H1 (cell line): ENCODE measurements around the gene RBM42. TPM values are rescaled to one million over a fixed set of nuclear protein-coding genes. Genes with fewer than 3 reads are reported as not detected.

Experiments used
- CTCF ChIA-PET: fragments of 300-600 bp; sonication (Branson Sonifier 250); formaldehyde crosslinking; loops from one replicate; lab custom pipeline; 2021; ENCODE audit not compliant: partially characterized antibody; lab: Charles Lee
- POLR2A ChIA-PET: fragments of 300-600 bp; sonication (Branson Sonifier 250); formaldehyde crosslinking; loops from one replicate; lab custom pipeline; 2021; ENCODE audit warnings: inconsistent platforms; ENCODE audit not compliant: partially characterized antibody; lab: Charles Lee
- DNase-seq, 2 experiments: peaks; one replicate each; pipeline versions ENCODE4 v3.0.0 to v3.0.0-alpha.2; 2010 to 2022; ENCODE audit warnings: low spot score in 2 of 2, low read depth in 1 of 2, mixed read lengths in 1 of 2
- FAIRE-seq: peaks from 2 replicates; lab custom pipeline; 2011; peaks lifted over from hg19 to GRCh38; lab: Jason Lieb, UNC
- H2AFZ ChIP-seq: 2 replicates; pipeline ENCODE4 v1.8.1; 2012; ENCODE audit warnings: low read length, inconsistent platforms
- H2AK5ac ChIP-seq: 2 replicates; pipeline ENCODE4 v1.6.1; 2013; ENCODE audit warnings: low read depth, low read length
- H2BK120ac ChIP-seq: replicated peaks from 2 replicates; pipeline ENCODE3; 2013; ENCODE audit warnings: low read depth, low read length, inconsistent platforms
- H2BK12ac ChIP-seq: 2 replicates; pipeline ENCODE4 v1.6.1; 2013; ENCODE audit warnings: low read depth, low read length
- H2BK15ac ChIP-seq: 2 replicates; pipeline ENCODE4 v1.6.1; 2013; ENCODE audit warnings: low read length
- H2BK20ac ChIP-seq: 2 replicates; pipeline ENCODE4 v1.6.1; 2013; ENCODE audit warnings: low read length
- H2BK5ac ChIP-seq: 2 replicates; pipeline ENCODE4 v1.6.1; 2013; ENCODE audit warnings: low read depth, low read length
- H3K14ac ChIP-seq: 2 replicates; pipeline ENCODE4 v1.6.1; 2013; ENCODE audit warnings: inconsistent platforms; ENCODE audit not compliant: insufficient read length
- H3K18ac ChIP-seq: 2 replicates; pipeline ENCODE4 v1.6.1; 2013; ENCODE audit warnings: low read length; ENCODE audit errors: extremely low read depth
- H3K23ac ChIP-seq: 2 replicates; pipeline ENCODE4 v1.6.1; 2013; ENCODE audit warnings: inconsistent platforms; ENCODE audit not compliant: insufficient read length
- H3K23me2 ChIP-seq: 2 replicates; pipeline ENCODE4 v1.6.1; 2013; ENCODE audit warnings: low read depth, low read length
- H3K27ac ChIP-seq: 2 replicates; pipeline ENCODE4 v1.6.1; 2011; ENCODE audit warnings: low read depth, low read length, inconsistent platforms
- H3K27me3 ChIP-seq, 4 experiments: replicated peaks in 1 of 4; 1 replicate in 1 of 4; 2 replicates in 3 of 4; pipeline versions ENCODE4 v1.6.1 to v1.8.1; 2011 to 2013; ENCODE audit warnings: low read length in 3 of 4, mild to moderate bottlenecking in 3 of 4, inconsistent platforms in 2 of 4, mixed read lengths in 2 of 4, moderate library complexity in 1 of 4; ENCODE audit not compliant: control insufficient read depth in 3 of 4, insufficient read depth in 3 of 4; ENCODE audit errors: extremely low read depth in 1 of 4
- H3K36me3 ChIP-seq, 4 experiments: 2 replicates each; pipeline versions ENCODE4 v1.6.1 to v1.8.1; 2011 to 2013; ENCODE audit warnings: mild to moderate bottlenecking in 4 of 4, low read length in 3 of 4, moderate library complexity in 2 of 4, control low read depth in 1 of 4, inconsistent platforms in 1 of 4; ENCODE audit not compliant: insufficient read depth in 4 of 4, control insufficient read depth in 2 of 4
- H3K4ac ChIP-seq: replicated peaks from 2 replicates; pipeline ENCODE3; 2013; ENCODE audit warnings: low read length, low read depth, mixed read lengths, inconsistent platforms; ENCODE audit not compliant: insufficient read length
- H3K4me1 ChIP-seq, 4 experiments: replicated peaks in 1 of 4; 1 replicate in 1 of 4; 2 replicates in 3 of 4; pipeline versions ENCODE4 v1.6.1 to v1.8.1; 2011 to 2013; ENCODE audit warnings: low read length in 3 of 4, inconsistent platforms in 2 of 4, mixed read lengths in 1 of 4; ENCODE audit not compliant: insufficient read depth in 4 of 4, control insufficient read depth in 3 of 4
- H3K4me2 ChIP-seq, 2 experiments: 2 replicates each; pipeline versions ENCODE4 v1.6.1 to v1.8.1; 2011 to 2013; ENCODE audit warnings: low read depth in 2 of 2, low read length in 2 of 2, control low read depth in 1 of 2, inconsistent platforms in 1 of 2, mild to moderate bottlenecking in 1 of 2; ENCODE audit not compliant: insufficient read depth in 1 of 2
- H3K4me3 ChIP-seq, 4 experiments: fragments of 200-600, 300-600 bp in 1 of 4; sonication (generic), shearing (Covaris generic), sonication (Bioruptor Twin) in 1 of 4; 2 replicates each; pipeline versions ENCODE4 v1.5.1 to v1.8.1; 2011 to 2016; ENCODE audit warnings: low read length in 4 of 4, low read depth in 3 of 4, control low read depth in 2 of 4, inconsistent platforms in 2 of 4, mild to moderate bottlenecking in 2 of 4, mixed read lengths in 1 of 4, moderate library complexity in 1 of 4; ENCODE audit not compliant: insufficient read depth in 2 of 4; ENCODE audit errors: extremely low read depth in 1 of 4
- H3K56ac ChIP-seq: replicated peaks from 2 replicates; pipeline ENCODE3; 2013; ENCODE audit warnings: low read depth, mild to moderate bottlenecking, mixed read lengths, low read length, inconsistent platforms; ENCODE audit not compliant: insufficient read length
- H3K79me1 ChIP-seq: 2 replicates; pipeline ENCODE4 v1.6.1; 2013; ENCODE audit warnings: low read depth, low read length, control low read depth
- H3K79me2 ChIP-seq, 2 experiments: 2 replicates each; pipeline versions ENCODE4 v1.6.1 to v1.8.1; 2012 to 2013; ENCODE audit warnings: low read length in 2 of 2, mild to moderate bottlenecking in 2 of 2, inconsistent platforms in 1 of 2; ENCODE audit not compliant: insufficient read depth in 2 of 2, control insufficient read depth in 1 of 2
- H3K9ac ChIP-seq, 4 experiments: replicated peaks in 1 of 4; 1 replicate in 1 of 4; 2 replicates in 3 of 4; pipeline versions ENCODE4 v1.6.1 to v1.8.1; 2011 to 2013; ENCODE audit warnings: low read depth in 3 of 4, low read length in 3 of 4, control low read depth in 2 of 4, mild to moderate bottlenecking in 2 of 4, moderate library complexity in 2 of 4, inconsistent platforms in 1 of 4; ENCODE audit errors: extremely low read depth in 1 of 4
- H3K9me3 ChIP-seq, 2 experiments: 2 replicates each; pipeline versions ENCODE4 v1.6.1 to v1.8.1; 2012 to 2013; ENCODE audit warnings: mild to moderate bottlenecking in 2 of 2, moderate library complexity in 2 of 2, control low read depth in 1 of 2, inconsistent platforms in 1 of 2, low read depth in 1 of 2, low read length in 1 of 2, mixed read lengths in 1 of 2; ENCODE audit not compliant: insufficient read depth in 2 of 2
- H4K20me1 ChIP-seq, 2 experiments: replicated peaks in 1 of 2; 2 replicates each; pipeline versions ENCODE3 to v1.8.1; 2011 to 2013; ENCODE audit warnings: inconsistent platforms in 2 of 2, low read length in 2 of 2, mild to moderate bottlenecking in 1 of 2; ENCODE audit not compliant: insufficient read depth in 2 of 2, control insufficient read depth in 1 of 2
- H4K5ac ChIP-seq: 2 replicates; pipeline ENCODE4 v1.6.1; 2013; ENCODE audit warnings: low read length, low read depth, mixed read lengths, inconsistent platforms; ENCODE audit not compliant: insufficient read length
- H4K8ac ChIP-seq: 2 replicates; pipeline ENCODE4 v1.8.0; 2013; ENCODE audit warnings: mild to moderate bottlenecking, moderate library complexity, low read length, inconsistent platforms; ENCODE audit not compliant: insufficient read depth; ENCODE audit errors: extremely low read depth
- H4K91ac ChIP-seq: replicated peaks from 2 replicates; pipeline ENCODE3; 2013; ENCODE audit warnings: low read length, mixed read lengths, inconsistent platforms; ENCODE audit not compliant: insufficient read length
- CBX5 ChIP-seq: fragments of 300-800, 300-1000 bp; sonication (generic); IDR thresholded peaks from 2 replicates; pipeline ENCODE4 v1.7.1; 2016; ENCODE audit warnings: antibody characterized with exemption, low read length, low read depth
- CREB1 ChIP-seq: IDR thresholded peaks from 2 replicates; pipeline ENCODE4 v1.6.1; 2012; ENCODE audit warnings: inconsistent platforms
- EP300 ChIP-seq, 2 experiments: IDR thresholded peaks; 1 replicate in 1 of 2; 2 replicates in 1 of 2; pipeline ENCODE4 v1.6.1; 2011 to 2012; ENCODE audit warnings: low read depth in 2 of 2, low read length in 2 of 2, mild to moderate bottlenecking in 2 of 2, borderline replicate concordance in 1 of 2, inconsistent platforms in 1 of 2, moderate library complexity in 1 of 2
- JUND ChIP-seq: IDR thresholded peaks from 2 replicates; pipeline ENCODE4 v1.6.1; 2011; ENCODE audit warnings: mild to moderate bottlenecking, improper control_type of control experiment, low read length
- KDM5A ChIP-seq: fragments of 200-600 bp; IDR thresholded peaks from 2 replicates; pipeline ENCODE4 v1.7.1; 2012; ENCODE audit warnings: mild to moderate bottlenecking, low read length, inconsistent platforms, mixed read lengths
- RXRA ChIP-seq: IDR thresholded peaks from 2 replicates; pipeline ENCODE4 v1.6.1; 2011; ENCODE audit warnings: low read depth, mild to moderate bottlenecking, low read length, moderate library complexity; ENCODE audit not compliant: insufficient read depth
- SIN3A ChIP-seq, 2 experiments: IDR thresholded peaks in 1 of 2; conservative IDR thresholded peaks in 1 of 2; 2 replicates each; pipeline ENCODE4 v1.6.1; 2011 to 2012; ENCODE audit warnings: low read length in 2 of 2, improper control_type of control experiment in 1 of 2, low read depth in 1 of 2, mild to moderate bottlenecking in 1 of 2
- SP2 ChIP-seq: IDR thresholded peaks from 2 replicates; pipeline ENCODE4 v1.6.1; 2012; ENCODE audit warnings: mild to moderate bottlenecking, low read length, inconsistent platforms
- SUZ12 ChIP-seq: fragments of 200-600 bp; sonication (generic); IDR thresholded peaks from 2 replicates; pipeline ENCODE4 v1.6.1; 2012; ENCODE audit warnings: mild to moderate bottlenecking, inconsistent platforms, low read length, moderate library complexity, mixed read lengths
- TAF1 ChIP-seq: IDR thresholded peaks from 2 replicates; pipeline ENCODE4 v1.6.1; 2011; ENCODE audit warnings: mild to moderate bottlenecking, low read depth, low read length
- WGBS, 2 experiments: shearing (Covaris generic) in 1 of 2; methylation state at CpG; one replicate each; pipeline versions ENCODE4 v1.1.6 to v1.1.7; 2013 to 2015; ENCODE audit warnings: low lambda C conversion rate in 2 of 2, mixed read lengths in 2 of 2, inconsistent platforms in 1 of 2, low coverage in 1 of 2, missing lambda C conversion rate in 1 of 2; ENCODE audit not compliant: insufficient replicate concordance in 2 of 2, insufficient coverage in 1 of 2, insufficient read length in 1 of 2; ENCODE audit errors: extremely low coverage in 1 of 2, missing lambda C conversion rate in 1 of 2; 5-methylcytosine and 5-hydroxymethylcytosine counted together
- polyA plus RNA-seq, 7 experiments: library from polyadenylated mRNA; depleted of rRNA in 3 of 7; stranded (reverse) in 5 of 7; unstranded in 2 of 7; fragments of >200 nt in 5 of 7; fragments of 200-250 nt in 2 of 7; gene quantifications; 1 replicate in 5 of 7; 2 replicates in 1 of 7; 4 replicates in 1 of 7; pipeline versions ENCODE4 v1.2.1 to v1.2.3, GENCODE V29; 2011 to 2013; ENCODE audit warnings: missing spikeins in 2 of 7, mixed read lengths in 2 of 7
- total RNA-seq: library from RNA; stranded (reverse); fragmentation: NEBNext Ultra II Directional; extraction: Animal tissue kit (Norgen Biotek cat#: 25700); gene quantifications from 2 replicates; pipeline ENCODE4 v1.2.1, GENCODE V29; 2021
- TF ChIP-seq, protein P1 (sequence below): IDR thresholded peaks from 2 replicates; pipeline ENCODE4 v1.6.1; 2011; ENCODE audit warnings: low read depth, mild to moderate bottlenecking, low read length; ENCODE audit not compliant: insufficient read depth
- TF ChIP-seq, protein P2 (sequence below): IDR thresholded peaks from 2 replicates; pipeline ENCODE4 v1.6.1; 2012; ENCODE audit warnings: inconsistent platforms

RBM42 gene
- total and polyA plus RNA-seq, 2 of the 8 experiments (the other 6 are each of a cell fraction or from before 2014, with no cell fraction given): 59.8 to 80.8 TPM

DNA sequence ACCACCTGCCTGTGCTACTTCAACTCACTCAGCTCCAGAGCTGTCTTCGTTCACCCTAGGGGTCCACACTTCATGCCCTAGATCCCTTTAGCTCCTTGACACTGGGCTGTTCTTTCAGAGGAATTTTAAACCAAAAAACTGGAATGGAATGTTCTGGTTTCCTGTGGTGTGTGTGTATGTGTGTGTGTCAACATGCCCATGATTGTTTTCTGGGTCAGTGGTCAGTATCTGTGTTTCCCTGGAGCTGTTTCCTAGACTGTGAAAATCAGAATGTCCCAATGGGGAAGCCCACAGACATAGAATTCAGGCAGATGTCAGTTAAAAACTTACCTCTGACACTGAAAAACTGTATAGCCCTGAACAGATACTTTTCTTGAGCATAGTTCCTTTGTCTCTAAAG, 41.5 kb upstream of the RBM42 start:
- Histone ChIP-seq H2BK20ac (no peak overlapping the region), H4K8ac (no peak overlapping the region), H3K23me2 (no peaks in the 10 kb centered on the region), H4K91ac (no peak overlapping the region), H3K18ac (no peak overlapping the region), H4K20me1 (no peaks in the 10 kb centered on the region), H3K4me1 (no peaks in the 10 kb centered on the region), H3K4me2 (no peak overlapping the region), H3K27ac (no peak overlapping the region), H3K9me3 (no peaks in the 10 kb centered on the region; a peak in 1 of 4 replicates), H3K27me3 (no peaks in the 10 kb centered on the region; a peak in 3 of 7 replicates), H2AK5ac (no peak overlapping the region), H3K4me3 (no peak overlapping the region), H3K4ac (no peak overlapping the region), H3K14ac (no peak overlapping the region), H3K9ac (no peak overlapping the region), H2BK5ac (no peak overlapping the region), H3K36me3 (no peaks in the 10 kb centered on the region), H3K79me1 (no peaks in the 10 kb centered on the region), H2BK15ac (no peak overlapping the region), H2AFZ (no peak overlapping the region), H2BK12ac (no peak overlapping the region), H4K5ac (no peak overlapping the region), H3K56ac (no peak overlapping the region), H3K23ac (no peak overlapping the region), H2BK120ac (no peak overlapping the region), H3K79me2 (no peaks in the 10 kb centered on the region)
- FAIRE-seq (no peak), DNase-seq (no peak)
- CTCF ChIA-PET: interaction anchor here (0.7 to 10.2 kb wide), 3 partner anchors 12 to 39 kb away, joined by 4 to 90 read pairs (median 65); no protein-coding TSS in a partner anchor
- POLR2A ChIA-PET: interaction anchor here (1.3 to 1.6 kb wide), 3 partner anchors 17 to 77 kb away, joined by 3 to 4 read pairs (median 4); partner anchors contain the start of gene DMKN
- WGBS, 2 experiments: 73% methylated on average over 1 of the region's 1 CpG; no CpG with 5 or more reads in 1 of the 2 experiments
- TF ChIP-seq TAF1 (no peak), SIN3A (conservative IDR thresholded peaks at IDR 0.05 in 1 of 2, IDR thresholded peaks at IDR 0.05 in 1 of 2; ENCODE audit: low read depth in 1 of 2, low read length in 2 of 2) (no peak), SP2 (no peak), CBX5 (no peak), JUND (no peak), KDM5A (no peak), CREB1 (no peak), SUZ12 (no peak), EP300 (IDR thresholded peaks at IDR 0.05; ENCODE audit: borderline replicate concordance in 1 of 2, low read depth in 2 of 2, low read length in 2 of 2) (no peak), RXRA (no peak)
- TF ChIP-seq, protein P1, sequence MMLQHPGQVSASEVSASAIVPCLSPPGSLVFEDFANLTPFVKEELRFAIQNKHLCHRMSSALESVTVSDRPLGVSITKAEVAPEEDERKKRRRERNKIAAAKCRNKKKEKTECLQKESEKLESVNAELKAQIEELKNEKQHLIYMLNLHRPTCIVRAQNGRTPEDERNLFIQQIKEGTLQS: no peak
- TF ChIP-seq, protein P2, sequence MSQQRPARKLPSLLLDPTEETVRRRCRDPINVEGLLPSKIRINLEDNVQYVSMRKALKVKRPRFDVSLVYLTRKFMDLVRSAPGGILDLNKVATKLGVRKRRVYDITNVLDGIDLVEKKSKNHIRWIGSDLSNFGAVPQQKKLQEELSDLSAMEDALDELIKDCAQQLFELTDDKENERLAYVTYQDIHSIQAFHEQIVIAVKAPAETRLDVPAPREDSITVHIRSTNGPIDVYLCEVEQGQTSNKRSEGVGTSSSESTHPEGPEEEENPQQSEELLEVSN: no peak
